LNCaP clone FGC (cell line): ENCODE results near the gene CMBL.

ENCODE experiments used
- DNase-seq: peaks from one replicate; pipeline ENCODE4 v3.0.0-alpha.2; 2011; ENCODE audit warnings: low read depth
- H3K4me3 ChIP-seq: 2 replicates; pipeline ENCODE4 v1.5.1; 2011; ENCODE audit warnings: mild to moderate bottlenecking, low read depth, low read length, control low read depth
- TF ChIP-seq, protein P1 (sequence below): IDR thresholded peaks from 2 replicates; pipeline ENCODE4 v1.5.1; 2012; ENCODE audit warnings: mild to moderate bottlenecking; ENCODE audit not compliant: control insufficient read depth, insufficient read depth; ENCODE audit errors: extremely low read depth

Gene CMBL

DNA sequence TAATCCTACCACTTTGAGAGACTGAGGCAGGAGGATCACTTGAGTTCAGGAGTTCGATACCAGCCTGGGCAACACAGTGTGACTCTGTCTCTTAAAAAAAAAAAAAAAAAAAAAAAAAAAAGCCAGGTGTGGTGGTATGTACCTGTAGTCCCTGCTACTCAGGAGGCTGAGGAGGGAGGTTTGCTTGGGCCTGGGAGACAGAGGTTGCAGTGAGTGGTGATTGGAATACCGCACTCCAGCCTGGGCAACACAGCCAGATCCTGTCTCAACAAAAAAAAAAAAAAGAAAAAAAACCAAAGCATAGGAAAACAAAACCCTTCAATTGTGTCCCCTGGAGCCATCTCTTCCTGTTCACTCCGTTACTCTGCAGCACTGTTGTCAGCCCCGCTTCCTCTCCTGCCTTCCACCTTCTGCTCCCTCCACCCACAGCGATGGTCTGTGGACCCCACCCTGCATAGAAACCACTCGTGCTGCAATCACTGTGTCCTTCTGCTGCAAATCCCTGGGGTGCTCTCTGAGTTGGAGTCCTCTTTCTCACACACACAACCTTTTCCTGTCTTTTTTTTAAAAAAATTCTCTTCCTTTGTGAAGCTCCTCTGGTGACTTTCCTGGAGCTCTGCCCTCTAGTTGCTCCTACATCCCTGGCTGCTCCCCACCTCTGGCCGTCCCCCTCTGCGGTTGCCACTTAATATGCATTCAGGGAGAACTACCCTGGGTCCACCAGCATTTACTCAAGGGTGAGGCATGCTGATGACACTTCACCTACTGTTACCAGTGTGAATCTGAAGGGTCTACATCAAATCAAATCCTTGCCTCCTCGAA, 35.4 kb downstream of the CMBL start:
- TF ChIP-seq, protein P1, sequence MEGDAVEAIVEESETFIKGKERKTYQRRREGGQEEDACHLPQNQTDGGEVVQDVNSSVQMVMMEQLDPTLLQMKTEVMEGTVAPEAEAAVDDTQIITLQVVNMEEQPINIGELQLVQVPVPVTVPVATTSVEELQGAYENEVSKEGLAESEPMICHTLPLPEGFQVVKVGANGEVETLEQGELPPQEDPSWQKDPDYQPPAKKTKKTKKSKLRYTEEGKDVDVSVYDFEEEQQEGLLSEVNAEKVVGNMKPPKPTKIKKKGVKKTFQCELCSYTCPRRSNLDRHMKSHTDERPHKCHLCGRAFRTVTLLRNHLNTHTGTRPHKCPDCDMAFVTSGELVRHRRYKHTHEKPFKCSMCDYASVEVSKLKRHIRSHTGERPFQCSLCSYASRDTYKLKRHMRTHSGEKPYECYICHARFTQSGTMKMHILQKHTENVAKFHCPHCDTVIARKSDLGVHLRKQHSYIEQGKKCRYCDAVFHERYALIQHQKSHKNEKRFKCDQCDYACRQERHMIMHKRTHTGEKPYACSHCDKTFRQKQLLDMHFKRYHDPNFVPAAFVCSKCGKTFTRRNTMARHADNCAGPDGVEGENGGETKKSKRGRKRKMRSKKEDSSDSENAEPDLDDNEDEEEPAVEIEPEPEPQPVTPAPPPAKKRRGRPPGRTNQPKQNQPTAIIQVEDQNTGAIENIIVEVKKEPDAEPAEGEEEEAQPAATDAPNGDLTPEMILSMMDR: no peak
- no peak overlapping the region for H3K4me3 ChIP-seq
- DNase-seq: no peak

GRCh38 chr5:10268100-10268499, 39.6 kb downstream of the CMBL start:
- no peak overlapping the region for H3K4me3 ChIP-seq
- no peak for DNase-seq
- TF ChIP-seq, protein P1: no peak

GRCh38 chr5:10266839-10267238, 40.9 kb downstream of the CMBL start:
- TF ChIP-seq, protein P1: no peak
- H3K4me3 ChIP-seq: no peak overlapping the region
- no peak for DNase-seq

GRCh38 chr5:10266137-10266536, 41.6 kb downstream of the CMBL start:
- TF ChIP-seq, protein P1: no peak
- no peak for DNase-seq
- no peak overlapping the region for H3K4me3 ChIP-seq

- TF ChIP-seq, protein P1: no peak
- DNase-seq: no peak
- no peak overlapping the region for H3K4me3 ChIP-seq
These were observed 42.2 kb downstream of the CMBL start for GRCh38 chr5:10265245-10266109.

- H3K4me3 ChIP-seq: no peak overlapping the region
- TF ChIP-seq, protein P1: no peak
- DNase-seq: no peak
These were observed 43.1 kb downstream of the CMBL start for GRCh38 chr5:10264604-10265003.
